Neutrophil (primary cell): Measurements from ENCODE around the gene FBXW8.

Experiments used
- H3K27ac ChIP-seq: fragments of 200-600 bp; sonication (generic); 2 replicates; pipeline ENCODE4 v1.5.1; 2016; ENCODE audit warnings: mild to moderate bottlenecking, moderate library complexity
- H3K27me3 ChIP-seq: fragments of 200-600 bp; sonication (generic); 2 replicates; pipeline ENCODE4 v1.6.0; 2016; ENCODE audit warnings: mild to moderate bottlenecking
- H3K36me3 ChIP-seq: fragments of 200-600 bp; sonication (generic); 2 replicates; pipeline ENCODE4 v1.5.1; 2017
- H3K4me1 ChIP-seq, 2 experiments: fragments of 200-600 bp in 1 of 2; sonication (generic) in 1 of 2; 1 replicate in 1 of 2; 2 replicates in 1 of 2; pipeline versions ENCODE4 v1.5.1 to v1.6.1; 2013 to 2016; ENCODE audit warnings: low read depth in 1 of 2, low read length in 1 of 2, mild to moderate bottlenecking in 1 of 2, moderate library complexity in 1 of 2; ENCODE audit not compliant: control insufficient read depth in 1 of 2, insufficient read depth in 1 of 2
- H3K4me3 ChIP-seq, 2 experiments: fragments of 200-600 bp in 1 of 2; sonication (generic) in 1 of 2; 1 replicate in 1 of 2; 2 replicates in 1 of 2; pipeline ENCODE4 v1.5.1; 2013 to 2016; ENCODE audit warnings: low read depth in 1 of 2, low read length in 1 of 2, mild to moderate bottlenecking in 1 of 2, moderate library complexity in 1 of 2
- H3K9me3 ChIP-seq: fragments of 200-600 bp; sonication (generic); 2 replicates; pipeline ENCODE4 v1.5.1; 2016
- CTCF ChIP-seq: fragments of 200-600 bp; sonication (generic); IDR thresholded peaks from 2 replicates; pipeline ENCODE4 v1.5.1; 2016; ENCODE audit warnings: antibody characterized with exemption

Gene FBXW8

GRCh38 chr12:116898669-116899068 is 12.1 kb upstream of the FBXW8 start:
- TF ChIP-seq CTCF = no peak

GRCh38 chr12:116901612-116902011 is 9.1 kb upstream of the FBXW8 start:
- Histone ChIP-seq H3K27me3 (peaks cover 80% of the 10 kb centered on the region), H3K9me3 (no peaks in the 10 kb centered on the region), H3K4me1 (no peaks in the 10 kb centered on the region), H3K36me3 (no peaks in the 10 kb centered on the region), H3K27ac (no peak overlapping the region), H3K4me3 (no peak overlapping the region)
- TF ChIP-seq CTCF = no peak

More at GRCh38 chr12:116898669-116899068, 12.1 kb upstream of the FBXW8 start:
- H3K4me3 ChIP-seq = no peak overlapping the region
- H3K36me3 ChIP-seq = no peaks in the 10 kb centered on the region
- H3K9me3 ChIP-seq = no peaks in the 10 kb centered on the region
- H3K27me3 ChIP-seq = peaks cover 75% of the 10 kb centered on the region
- no peaks in the 10 kb centered on the region for H3K4me1 ChIP-seq
- no peak overlapping the region for H3K27ac ChIP-seq

GRCh38 chr12:116903818-116904217 is 6.9 kb upstream of the FBXW8 start:
- no peak overlapping the region for H3K27ac ChIP-seq
- H3K4me3 ChIP-seq = no peak overlapping the region
- no peaks in the 10 kb centered on the region for H3K4me1 ChIP-seq
- no peak for TF ChIP-seq CTCF
- H3K36me3 ChIP-seq = no peaks in the 10 kb centered on the region
- no peaks in the 10 kb centered on the region for H3K9me3 ChIP-seq
- H3K27me3 ChIP-seq = peaks cover 82% of the 10 kb centered on the region

- Histone ChIP-seq H3K4me1 (peaks cover 2 to 4% of the 10 kb centered on the region in 2 experiments), H3K36me3 (no peaks in the 10 kb centered on the region), H3K27ac (no peak overlapping the region), H3K27me3 (peaks cover 93% of the 10 kb centered on the region), H3K9me3 (no peaks in the 10 kb centered on the region), H3K4me3 (no peak overlapping the region)
- no peak for TF ChIP-seq CTCF
Observed at GRCh38 chr12:116906285-116906684, 4.5 kb upstream of the FBXW8 start.

GRCh38 chr12:116910280-116910644 is 488 bp upstream of the FBXW8 start:
- H3K27me3 ChIP-seq = peaks cover 66% of the 10 kb centered on the region
- no peaks in the 10 kb centered on the region for H3K36me3 ChIP-seq
- peak overlapping the region; percentile 61 to 65 for H3K4me3 ChIP-seq
- no peak for TF ChIP-seq CTCF
- peaks cover 5 to 13% of the 10 kb centered on the region in 2 experiments for H3K4me1 ChIP-seq
- H3K27ac ChIP-seq = no peak overlapping the region
- no peaks in the 10 kb centered on the region for H3K9me3 ChIP-seq

GRCh38 chr12:116915326-116915725 is 4.6 kb downstream of the FBXW8 start:
- no peak for TF ChIP-seq CTCF
- Histone ChIP-seq H3K9me3 (no peaks in the 10 kb centered on the region), H3K4me1 (peaks cover 9 to 20% of the 10 kb centered on the region in 2 experiments), H3K36me3 (no peaks in the 10 kb centered on the region), H3K4me3 (no peak overlapping the region), H3K27me3 (peaks cover 16% of the 10 kb centered on the region), H3K27ac (no peak overlapping the region)
